Heart left ventricle (tissue), 16 donors: ENCODE measurements around the gene BAZ1B. TPM values are rescaled to one million over a fixed set of nuclear protein-coding genes. Genes with fewer than 3 reads are reported as not detected.

Experiments used
- ATAC-seq, 4 donors: fragments of 200-7000 bp; cut with Tn5 transposase; one replicate each; pipeline ENCODE4 v1.9.1; 2020 to 2022; ENCODE audit warnings: moderate library complexity in 4 of 4, mild to moderate bottlenecking in 3 of 4, moderate number of reproducible peaks in 1 of 4
- DNase-seq, 5 donors: peaks; one replicate each; pipeline ENCODE4 v3.0.0-alpha.2; 2020
- H3K27ac ChIP-seq, 12 donors: fragments of 200-600 bp; sonication (generic) in 4 of 12; one replicate each; pipeline versions ENCODE4 v1.5.0 to v1.8.0; 2016 to 2022; ENCODE audit warnings: mild to moderate bottlenecking in 2 of 12
- H3K27me3 ChIP-seq, 9 donors: fragments of 200-600 bp; sonication (generic) in 2 of 9; one replicate each; pipeline versions ENCODE4 v1.5.1 to v1.8.0; 2016 to 2022; ENCODE audit warnings: mild to moderate bottlenecking in 3 of 9
- H3K36me3 ChIP-seq, 9 donors: fragments of 200-600 bp; sonication (generic) in 2 of 9; one replicate each; pipeline versions ENCODE4 v1.5.0 to v1.8.0; 2018 to 2022; ENCODE audit warnings: mild to moderate bottlenecking in 2 of 9
- H3K4me1 ChIP-seq, 12 donors: fragments of 200-600 bp; sonication (generic) in 4 of 12; one replicate each; pipeline versions ENCODE4 v1.5.0 to v1.8.0; 2016 to 2022; ENCODE audit warnings: mild to moderate bottlenecking in 3 of 12
- H3K4me3 ChIP-seq, 12 donors: fragments of 200-600 bp; sonication (generic) in 4 of 12; one replicate each; pipeline versions ENCODE4 v1.5.0 to v1.8.0; 2017 to 2022; ENCODE audit warnings: mild to moderate bottlenecking in 9 of 12, moderate library complexity in 4 of 12
- H3K9me3 ChIP-seq, 12 donors: fragments of 200-600 bp; sonication (generic) in 4 of 12; one replicate each; pipeline versions ENCODE4 v1.5.0 to v1.8.0; 2016 to 2022; ENCODE audit warnings: mild to moderate bottlenecking in 1 of 12
- POLR2A ChIP-seq, 2 donors: fragments of 450-650 bp; IDR thresholded peaks; one replicate each; pipeline ENCODE4 v1.6.1; 2017; ENCODE audit warnings: antibody characterized with exemption in 2 of 2, mild to moderate bottlenecking in 2 of 2, moderate library complexity in 2 of 2
- WGBS, 4 donors: extraction: QIAGEN DNeasy Blood & Tissue Kit in 2 of 4; methylation state at CpG; one replicate each; pipeline versions ENCODE4 v1.1.5 to v1.1.7; 2013 to 2018; 5-methylcytosine and 5-hydroxymethylcytosine counted together
- intact Hi-C, 10 donors: fragments of 100-400 bp; cut with DNase I; formaldehyde crosslinking; loops; one replicate each; pipeline versions ENCODE4 v1.11.1 to v1.14.2; 2022
- polyA plus RNA-seq, 2 donors: library from polyadenylated mRNA; stranded (reverse); fragments of 200-250 nt; gene quantifications; one replicate each; pipeline ENCODE4 v1.2.3, GENCODE V29; 2013
- total RNA-seq, 9 donors: library from RNA; depleted of rRNA in 2 of 9; stranded (reverse); fragments of >200 nt in 2 of 9; fragmentation: NEBNext Ultra II Directional in 3 of 9; extraction: Animal tissue kit (Norgen Biotek cat#: 25700) in 3 of 9; gene quantifications; one replicate each; pipeline versions ENCODE4 v1.1.0 to v1.2.4, GENCODE V29; 2016 to 2023
- TF ChIP-seq, protein P1 (sequence below), 12 donors: fragments of 200-600 bp; sonication (generic) in 4 of 12; IDR thresholded peaks; one replicate each; pipeline versions ENCODE4 v1.5.0 to v1.8.0; 2018 to 2022; ENCODE audit warnings: antibody characterized with exemption in 12 of 12, mild to moderate bottlenecking in 5 of 12
- donor health status: ischemic (EF 13 %, LVEDD 7.1; RV severe dilation, severe dysfunction).
- donor health status: healthy with polysubstance abuse.
- donor health status: DM: no; HTN: yes; CAD: no.
- donor health status: DM: no; HTN: no; CAD: no.
- donor health status: ischemic (EF 25% LVEDD 6.9; RV normal size, moderate dysfunction).
- donor health status: ischemic (EF 25% LVEDD 5.7; RV mildly dilated, moderate dysfunction).
- donor health status: healthy.
- donor health status: DM: yes; HTN: yes; CAD: no.
- donor health status: ischemic (EF 35%, LVEDD 5.7; RV mildly dilated, moderate dysfunction).
- donor health status: nonischemic (EF 11% LVEDD 7.7; RV severe dilation, severe dysfunction).
- donor health status: DM: yes; HTN: yes; CAD: no.
- donor health status: PGD.
- donor health status: ischemic (EF 29% LVEDD 5.4; RV normal size, mild dysfunction).
- donor health status: nonischemic (EF 23%, LVEDD 6.1; RV moderate dilation, normal function).

Gene BAZ1B
- total and polyA plus RNA-seq, 11 donors: 19.0 to 45.0 (median 37.4) TPM

DNA sequence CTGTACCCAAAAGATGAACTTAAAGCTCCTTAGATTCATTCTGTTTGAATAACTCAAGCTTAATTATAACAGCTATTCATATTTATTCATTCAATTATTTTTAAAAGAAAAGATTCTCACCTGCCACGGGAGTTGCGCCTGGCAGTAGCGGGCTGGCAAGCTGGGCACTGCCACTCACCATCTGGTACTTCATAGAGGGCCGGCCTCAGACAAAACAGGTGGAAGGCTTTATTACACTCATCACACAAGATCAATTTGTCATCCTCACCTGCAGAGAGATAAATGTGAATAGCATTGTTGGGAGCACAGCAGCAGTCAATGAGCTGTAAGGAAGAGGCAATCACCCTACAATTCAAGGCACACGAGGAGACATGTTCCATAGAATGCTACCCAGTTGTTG lies 72.7 kb downstream of the BAZ1B start:
- no peak for ATAC-seq
- TF ChIP-seq POLR2A (IDR thresholded peaks at IDR 0.05): no peak
- TF ChIP-seq, protein P1, sequence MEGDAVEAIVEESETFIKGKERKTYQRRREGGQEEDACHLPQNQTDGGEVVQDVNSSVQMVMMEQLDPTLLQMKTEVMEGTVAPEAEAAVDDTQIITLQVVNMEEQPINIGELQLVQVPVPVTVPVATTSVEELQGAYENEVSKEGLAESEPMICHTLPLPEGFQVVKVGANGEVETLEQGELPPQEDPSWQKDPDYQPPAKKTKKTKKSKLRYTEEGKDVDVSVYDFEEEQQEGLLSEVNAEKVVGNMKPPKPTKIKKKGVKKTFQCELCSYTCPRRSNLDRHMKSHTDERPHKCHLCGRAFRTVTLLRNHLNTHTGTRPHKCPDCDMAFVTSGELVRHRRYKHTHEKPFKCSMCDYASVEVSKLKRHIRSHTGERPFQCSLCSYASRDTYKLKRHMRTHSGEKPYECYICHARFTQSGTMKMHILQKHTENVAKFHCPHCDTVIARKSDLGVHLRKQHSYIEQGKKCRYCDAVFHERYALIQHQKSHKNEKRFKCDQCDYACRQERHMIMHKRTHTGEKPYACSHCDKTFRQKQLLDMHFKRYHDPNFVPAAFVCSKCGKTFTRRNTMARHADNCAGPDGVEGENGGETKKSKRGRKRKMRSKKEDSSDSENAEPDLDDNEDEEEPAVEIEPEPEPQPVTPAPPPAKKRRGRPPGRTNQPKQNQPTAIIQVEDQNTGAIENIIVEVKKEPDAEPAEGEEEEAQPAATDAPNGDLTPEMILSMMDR (IDR thresholded peaks at IDR 0.05): no peak
- WGBS, 4 donors: 83 to 92% (median 89%) methylated on average over 5 of the region's 5 CpGs
- H3K27ac ChIP-seq: no peak overlapping the region
- peaks cover 0 to 8% (median 0%) of the 10 kb centered on the region in 12 donors for H3K4me1 ChIP-seq
- no peaks in the 10 kb centered on the region for H3K27me3 ChIP-seq
- H3K9me3 ChIP-seq: no peaks in the 10 kb centered on the region
- intact Hi-C loops: loop anchor here in 3 of 10 donors (5.0 to 10.0 kb wide), 3 partner anchors 102 to 525 kb away; partner anchors contain the start of gene POM121 (in 1 of the 3)
- peaks cover 0 to 97% (median 83%) of the 10 kb centered on the region in 9 donors for H3K36me3 ChIP-seq
- no peak for DNase-seq
- no peak overlapping the region for H3K4me3 ChIP-seq

DNA sequence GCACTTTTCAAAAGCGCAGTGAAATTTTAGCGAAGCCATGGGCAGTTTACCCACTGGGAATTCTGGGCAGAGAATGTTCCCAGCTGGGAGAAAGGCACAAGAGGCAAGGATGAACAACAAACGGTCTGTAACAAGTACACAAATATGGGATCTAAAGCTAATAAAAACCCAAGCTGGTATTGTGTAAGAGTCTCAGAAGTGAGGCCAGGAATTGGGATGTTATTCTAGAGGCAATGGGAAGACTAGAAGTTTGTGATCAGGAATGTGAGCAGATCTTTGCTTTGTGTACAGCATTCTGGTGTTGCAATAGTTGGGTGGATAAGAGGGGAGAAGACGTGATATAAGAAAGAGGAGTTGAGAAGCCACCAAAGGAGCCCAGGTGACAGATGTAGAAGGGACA lies 73.5 kb downstream of the BAZ1B start:
- Histone ChIP-seq H3K4me3 (no peak overlapping the region), H3K27me3 (no peaks in the 10 kb centered on the region), H3K4me1 (peaks cover 0 to 8% (median 0%) of the 10 kb centered on the region in 12 donors), H3K27ac (no peak overlapping the region), H3K36me3 (peaks cover 0 to 98% (median 84%) of the 10 kb centered on the region in 9 donors), H3K9me3 (no peaks in the 10 kb centered on the region)
- intact Hi-C loops: loop anchor here in 3 of 10 donors (5.0 to 10.0 kb wide), 3 partner anchors 101 to 524 kb away; partner anchors contain the start of gene POM121 (in 1 of the 3)
- no peak for TF ChIP-seq POLR2A (IDR thresholded peaks at IDR 0.05)
- TF ChIP-seq, protein P1 (IDR thresholded peaks at IDR 0.05): no peak
- 85 to 89% (median 88%) methylated on average over 4 of the region's 4 CpGs for WGBS, 4 donors
- DNase-seq (no peak), ATAC-seq (no peak)

DNA sequence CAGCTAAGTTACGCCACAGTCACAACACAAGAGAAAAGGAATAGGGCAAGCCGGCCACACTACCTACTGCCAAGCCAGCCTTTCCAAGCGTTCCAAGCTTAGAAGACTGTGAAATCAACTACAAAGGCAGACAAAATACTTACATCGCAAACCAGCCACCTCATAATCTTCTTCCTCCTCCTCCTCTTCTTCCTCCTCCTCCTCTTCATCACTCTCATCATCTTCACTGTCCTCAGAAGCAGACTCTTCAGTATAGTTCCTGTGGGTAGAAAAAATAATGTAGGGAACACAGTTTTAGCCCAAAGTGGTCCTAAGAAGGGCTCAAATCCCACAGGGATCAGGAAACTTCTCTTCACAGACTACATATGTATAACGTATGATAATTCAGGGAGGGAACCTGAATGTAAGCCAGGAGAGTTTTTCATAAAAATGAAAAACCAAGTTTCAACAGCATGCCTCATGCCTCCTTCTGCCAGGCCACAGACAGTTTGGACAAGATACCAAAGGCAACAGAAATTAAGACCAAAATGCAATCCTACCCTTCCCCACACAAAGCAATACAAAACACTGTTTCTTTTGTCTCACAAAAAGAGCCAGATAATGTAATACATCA lies 74.9 kb downstream of the BAZ1B start:
- H3K9me3 ChIP-seq: no peaks in the 10 kb centered on the region
- 87 to 91% (median 89%) methylated on average over 5 of the region's 5 CpGs for WGBS, 4 donors
- intact Hi-C loops: loop anchor here in 3 of 10 donors (5.0 to 10.0 kb wide), 3 partner anchors 100 to 522 kb away; partner anchors contain the start of gene POM121 (in 1 of the 3)
- ATAC-seq (no peak), DNase-seq (no peak)
- H3K36me3 ChIP-seq: peaks cover 0 to 99% (median 95%) of the 10 kb centered on the region in 9 donors
- H3K4me1 ChIP-seq: peaks cover 0 to 8% (median 0%) of the 10 kb centered on the region in 12 donors
- H3K4me3 ChIP-seq: no peak overlapping the region
- H3K27me3 ChIP-seq: no peaks in the 10 kb centered on the region
- no peak overlapping the region for H3K27ac ChIP-seq
- TF ChIP-seq, protein P1 (IDR thresholded peaks at IDR 0.05): no peak
- no peak for TF ChIP-seq POLR2A (IDR thresholded peaks at IDR 0.05)

DNA sequence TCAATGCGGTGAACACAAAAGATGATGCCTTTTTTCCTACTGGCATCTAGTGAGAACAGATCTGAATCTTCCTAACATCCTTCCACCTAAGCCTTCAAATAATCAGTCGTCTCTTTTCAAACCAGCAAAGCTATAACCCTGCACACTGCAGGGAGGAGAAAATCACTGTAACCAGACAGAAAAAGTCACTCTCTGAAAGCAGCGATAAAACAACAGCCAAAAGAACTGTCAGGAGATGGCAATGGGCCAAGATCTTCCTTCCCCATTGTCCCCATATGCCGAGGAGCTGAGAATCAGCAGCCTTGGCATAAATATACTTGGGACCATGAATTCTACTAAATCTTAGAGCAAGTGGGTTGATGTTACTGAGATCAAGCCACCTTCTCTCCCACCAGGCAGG lies 75.4 kb downstream of the BAZ1B start:
- 48 to 62% (median 53%) methylated on average over 4 of the region's 4 CpGs for WGBS, 4 donors
- H3K36me3 ChIP-seq: peaks cover 0 to 100% (median 97%) of the 10 kb centered on the region in 9 donors
- no peak overlapping the region for H3K4me3 ChIP-seq
- no peaks in the 10 kb centered on the region for H3K27me3 ChIP-seq
- peaks cover 0 to 8% (median 0%) of the 10 kb centered on the region in 12 donors for H3K4me1 ChIP-seq
- intact Hi-C loops: loop anchor here in 3 of 10 donors (5.0 to 10.0 kb wide), 3 partner anchors 99 to 522 kb away; partner anchors contain the start of gene POM121 (in 1 of the 3)
- no peak overlapping the region for H3K27ac ChIP-seq
- no peaks in the 10 kb centered on the region for H3K9me3 ChIP-seq
- ATAC-seq: no peak
- no peak for DNase-seq
- TF ChIP-seq POLR2A (IDR thresholded peaks at IDR 0.05): no peak
